Astrocyte of the spinal cord (primary cell): ENCODE measurements around the gene TRERF1.

Experiments
- DNase-seq: peaks from one replicate; pipeline ENCODE4 v3.0.0; 2011; ENCODE audit warnings: low read depth, low spot score
- H3K4me3 ChIP-seq: 2 replicates; pipeline ENCODE4 v1.5.1; 2011; ENCODE audit warnings: low read depth, mild to moderate bottlenecking, low read length, moderate library complexity
- CTCF ChIP-seq: IDR thresholded peaks from 2 replicates; pipeline ENCODE4 v1.5.1; 2012; ENCODE audit warnings: low read depth, mild to moderate bottlenecking, low read length, inconsistent platforms
- in situ Hi-C: cut with HindIII; loops from 2 replicates; pipeline ENCODE4 v1.10.0; 2017; ENCODE audit warnings: low sequenced_read_pairs

Gene TRERF1

GRCh38 chr6:42226161-42226611 lies 225.5 kb downstream of the TRERF1 start:
- H3K4me3 ChIP-seq = no peak overlapping the region
- in situ Hi-C loops = no loop called here
- no peak for TF ChIP-seq CTCF
- DNase-seq = peak; percentile 71

DNA sequence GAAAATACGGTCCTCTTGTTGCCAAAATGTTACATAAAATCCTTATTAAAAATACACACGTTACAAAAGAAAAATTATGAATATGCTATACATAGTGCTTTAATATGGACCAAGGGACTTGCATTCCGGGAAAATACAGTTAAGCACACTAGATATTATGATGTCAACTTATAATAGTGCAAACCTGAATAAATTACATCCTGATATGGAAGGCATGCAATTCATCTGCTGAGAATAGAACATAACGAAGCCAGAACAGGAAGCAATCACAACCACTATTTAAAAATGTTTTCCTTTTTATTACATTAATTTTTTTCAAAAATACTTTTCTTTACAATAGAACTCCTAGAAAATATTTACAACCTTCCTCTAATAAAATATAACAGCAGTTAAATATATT lies 226.3 kb downstream of the TRERF1 start:
- no peak for TF ChIP-seq CTCF
- H3K4me3 ChIP-seq = no peak overlapping the region
- DNase-seq = peak; percentile 11
- in situ Hi-C loops = no loop called here

DNA sequence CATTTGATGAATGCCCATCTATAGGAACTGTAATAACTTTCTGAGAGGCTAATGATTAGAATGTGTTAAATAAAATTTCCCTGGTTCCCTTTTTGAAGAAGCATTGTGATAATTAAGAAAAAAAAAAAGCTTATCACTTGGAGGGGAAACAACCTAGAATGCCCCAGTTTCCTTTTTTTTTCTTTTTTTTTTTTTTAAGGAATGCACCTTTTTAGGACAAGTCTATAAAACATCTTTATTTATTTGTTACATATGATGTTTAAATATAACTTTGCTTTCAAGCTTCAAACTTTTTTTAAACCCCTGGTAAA lies 226.7 kb downstream of the TRERF1 start:
- in situ Hi-C loops = no loop called here
- TF ChIP-seq CTCF = no peak
- DNase-seq = no peak
- H3K4me3 ChIP-seq = no peak overlapping the region

DNA sequence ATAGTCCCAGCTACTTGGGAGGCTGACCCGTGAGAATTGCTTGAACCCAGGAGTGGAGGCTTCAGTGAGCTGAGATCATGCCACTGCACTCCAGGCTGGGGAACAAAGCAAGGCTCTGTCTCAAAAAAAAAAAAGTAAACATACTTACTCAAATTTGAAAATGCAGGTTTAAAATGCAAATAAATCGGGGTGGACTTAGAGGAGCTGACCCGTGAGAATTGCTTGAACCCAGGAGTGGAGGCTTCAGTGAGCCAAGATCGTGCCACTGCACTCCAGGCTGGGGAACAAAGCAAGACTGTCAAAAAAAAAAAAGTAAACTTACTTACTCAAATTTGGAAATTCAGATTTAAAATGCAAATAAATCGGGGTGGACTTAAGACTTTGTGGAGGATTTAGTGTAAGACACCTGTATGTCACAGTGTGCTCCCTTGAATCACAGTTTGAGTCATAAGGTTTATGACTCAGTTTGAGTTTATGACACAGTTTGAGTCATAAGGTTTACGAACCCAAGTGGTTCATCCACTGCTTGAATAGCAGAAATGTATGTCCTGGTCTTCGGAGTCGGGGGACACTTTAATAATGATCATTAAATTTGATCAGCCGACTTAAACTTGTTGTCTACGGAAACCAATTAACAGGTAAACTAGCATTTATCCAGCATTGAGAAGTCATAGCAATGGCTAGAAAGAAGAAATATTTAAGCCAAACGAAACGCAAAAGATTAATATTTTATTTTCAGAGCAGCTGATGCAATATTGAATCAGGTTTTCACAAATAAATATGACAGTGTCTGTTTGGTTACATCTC lies 227.3 kb downstream of the TRERF1 start:
- peak; percentile 91 for DNase-seq

GRCh38 chr6:42222448-42222847 lies 229.3 kb downstream of the TRERF1 start:
- in situ Hi-C loops = no loop called here
- no peak for TF ChIP-seq CTCF
- DNase-seq = no peak

More for the DNA sequence above, 227.3 kb downstream of the TRERF1 start:
- in situ Hi-C loops = no loop called here
- TF ChIP-seq CTCF = no peak
- H3K4me3 ChIP-seq = no peak overlapping the region

GRCh38 chr6:42221546-42221945 lies 230.2 kb downstream of the TRERF1 start:
- no peak for TF ChIP-seq CTCF
- no peak overlapping the region for H3K4me3 ChIP-seq
- DNase-seq = no peak
- in situ Hi-C loops = no loop called here

More at GRCh38 chr6:42222448-42222847, 229.3 kb downstream of the TRERF1 start:
- H3K4me3 ChIP-seq = no peak overlapping the region

GRCh38 chr6:42220807-42221206 lies 230.9 kb downstream of the TRERF1 start:
- no peak for TF ChIP-seq CTCF
- no peak overlapping the region for H3K4me3 ChIP-seq
- no peak for DNase-seq
- in situ Hi-C loops = no loop called here
